Common myeloid progenitor, CD34-positive (primary cell): Measurements from ENCODE around the gene ARMC2.

Source experiments
- CTCF ChIA-PET: fragments of 350-600 bp; sonication (Branson Sonifier 250); formaldehyde crosslinking; loops from one replicate; lab custom pipeline; 2021; ENCODE audit warnings: antibody characterized with exemption; lab: Charles Lee
- POLR2A ChIA-PET: fragments of 350-600 bp; sonication (Branson Sonifier 250); formaldehyde crosslinking; loops from one replicate; lab custom pipeline; 2021; ENCODE audit warnings: antibody characterized with exemption; lab: Charles Lee
- DNase-seq, 3 donors: peaks; one replicate each; pipeline versions ENCODE4 v3.0.0 to v3.0.0-alpha.2; 2013
- H3K27ac ChIP-seq, 2 experiments: 1 replicate in 1 of 2; 2 replicates in 1 of 2; pipeline ENCODE4 v1.7.0; 2013; ENCODE audit warnings: inconsistent platforms in 2 of 2, low read length in 2 of 2, mild to moderate bottlenecking in 2 of 2, low read depth in 1 of 2, moderate library complexity in 1 of 2; ENCODE audit not compliant: severe bottlenecking in 2 of 2, insufficient read depth in 1 of 2, poor library complexity in 1 of 2
- H3K27me3 ChIP-seq, 5 experiments: replicated peaks in 2 of 5; 1 replicate in 3 of 5; 2 replicates in 2 of 5; pipeline versions ENCODE4 v1.6.1 to v1.7.0; 2013; ENCODE audit warnings: low read length in 4 of 5, mild to moderate bottlenecking in 2 of 5, moderate library complexity in 2 of 5, inconsistent platforms in 1 of 5; ENCODE audit not compliant: insufficient read depth in 5 of 5, control insufficient read depth in 4 of 5
- H3K36me3 ChIP-seq, 4 experiments: 1 replicate in 2 of 4; 2 replicates in 2 of 4; pipeline versions ENCODE4 v1.6.1 to v1.7.0; 2013; ENCODE audit warnings: low read length in 3 of 4, control low read depth in 1 of 4, mild to moderate bottlenecking in 1 of 4; ENCODE audit not compliant: control insufficient read depth in 4 of 4, insufficient read depth in 4 of 4
- H3K4me1 ChIP-seq, 4 experiments: 1 replicate in 3 of 4; 2 replicates in 1 of 4; pipeline versions ENCODE4 v1.6.1 to v1.7.1; 2013; ENCODE audit warnings: low read length in 3 of 4, mild to moderate bottlenecking in 3 of 4, control low read depth in 1 of 4, inconsistent platforms in 1 of 4, moderate library complexity in 1 of 4; ENCODE audit not compliant: control insufficient read depth in 4 of 4, insufficient read depth in 4 of 4; ENCODE audit errors: control extremely low read depth in 1 of 4
- H3K4me3 ChIP-seq, 7 experiments: 1 replicate in 4 of 7; 2 replicates in 3 of 7; pipeline versions ENCODE4 v1.5.1 to v1.7.0; 2013; ENCODE audit warnings: mild to moderate bottlenecking in 7 of 7, low read length in 6 of 7, moderate library complexity in 6 of 7, inconsistent platforms in 2 of 7, low read depth in 2 of 7, control low read depth in 1 of 7; ENCODE audit not compliant: insufficient read depth in 4 of 7, control insufficient read depth in 1 of 7; ENCODE audit errors: extremely low read depth in 1 of 7
- H3K9me3 ChIP-seq, 5 experiments: 1 replicate in 4 of 5; 2 replicates in 1 of 5; pipeline versions ENCODE4 v1.6.1 to v1.7.1; 2013; ENCODE audit warnings: low read length in 4 of 5, mild to moderate bottlenecking in 2 of 5, inconsistent platforms in 1 of 5, low read depth in 1 of 5, moderate library complexity in 1 of 5; ENCODE audit not compliant: control insufficient read depth in 4 of 5, insufficient read depth in 2 of 5; ENCODE audit errors: control extremely low read depth in 1 of 5
- WGBS: methylation state at CpG from one replicate; pipeline ENCODE4 v1.1.5; 2013; ENCODE audit not compliant: insufficient coverage; 5-methylcytosine and 5-hydroxymethylcytosine counted together

The ARMC2 gene

GRCh38 chr6:108916026-108916686 is 67.9 kb downstream of the ARMC2 start:
- H3K27me3 ChIP-seq, result no peaks in the 10 kb centered on the region
- H3K4me3 ChIP-seq, result no peak overlapping the region
- CTCF ChIA-PET, result interaction anchor here (0.8 to 3.9 kb wide), 7 partner anchors 9 to 159 kb away, joined by 3 to 28 read pairs (median 5); no protein-coding TSS in a partner anchor
- no peaks in the 10 kb centered on the region for H3K36me3 ChIP-seq
- no peak overlapping the region for H3K27ac ChIP-seq
- peaks cover 2 to 12% (median 7%) of the 10 kb centered on the region in 4 experiments for H3K4me1 ChIP-seq
- DNase-seq, result no peak
- no peaks in the 10 kb centered on the region for H3K9me3 ChIP-seq
- POLR2A ChIA-PET, result no interaction called here
- 98% methylated on average over 5 of the region's 6 CpGs for WGBS

GRCh38 chr6:108920751-108921150 is 72.5 kb downstream of the ARMC2 start:
- Histone ChIP-seq H3K27ac (no peak overlapping the region), H3K4me1 (peaks cover 5 to 27% (median 17%) of the 10 kb centered on the region in 4 experiments), H3K27me3 (no peaks in the 10 kb centered on the region), H3K4me3 (no peak overlapping the region), H3K36me3 (no peaks in the 10 kb centered on the region), H3K9me3 (no peaks in the 10 kb centered on the region)
- ChIA-PET POLR2A (no interaction called here), CTCF (interaction anchor here (0.5 to 1.6 kb wide), 6 partner anchors 8 to 91 kb away, joined by 3 to 4 read pairs (median 3); no protein-coding TSS in a partner anchor)
- DNase-seq, result no peak
- WGBS, result 67% methylated on average over 1 of the region's 1 CpG

- peak; percentile 57 to 88 (median 86) for DNase-seq
- H3K27me3 ChIP-seq, result no peaks in the 10 kb centered on the region
- H3K4me1 ChIP-seq, result peaks cover 5 to 27% (median 17%) of the 10 kb centered on the region in 4 experiments
- POLR2A ChIA-PET, result interaction anchor here (0.6 kb wide), 1 partner anchor 660 kb away, joined by 3 read pairs; no protein-coding TSS in a partner anchor
- peak overlapping the region in 1 of 7 experiments; percentile 13 for H3K4me3 ChIP-seq
- CTCF ChIA-PET, result interaction anchor here (0.8 to 1.3 kb wide), 3 partner anchors 9 to 104 kb away, joined by 3 to 4 read pairs (median 4); no protein-coding TSS in a partner anchor
- WGBS, result 61% methylated on average over 8 of the region's 9 CpGs
- H3K36me3 ChIP-seq, result no peaks in the 10 kb centered on the region
- no peaks in the 10 kb centered on the region for H3K9me3 ChIP-seq
- no peak overlapping the region for H3K27ac ChIP-seq
Observed at GRCh38 chr6:108921547-108922361, 73.5 kb downstream of the ARMC2 start.

GRCh38 chr6:108922499-108922898 is 74.3 kb downstream of the ARMC2 start:
- DNase-seq, result no peak
- H3K9me3 ChIP-seq, result no peaks in the 10 kb centered on the region
- no peaks in the 10 kb centered on the region for H3K27me3 ChIP-seq
- H3K36me3 ChIP-seq, result no peaks in the 10 kb centered on the region
- H3K4me1 ChIP-seq, result peaks cover 5 to 27% (median 18%) of the 10 kb centered on the region in 4 experiments
- POLR2A ChIA-PET, result no interaction called here
- H3K27ac ChIP-seq, result no peak overlapping the region
- CTCF ChIA-PET, result interaction anchor here (0.8 kb wide), 1 partner anchor 104 kb away, joined by 4 read pairs; no protein-coding TSS in a partner anchor
- H3K4me3 ChIP-seq, result no peak overlapping the region

- Histone ChIP-seq H3K4me3 (no peak overlapping the region), H3K27ac (no peak overlapping the region), H3K27me3 (no peaks in the 10 kb centered on the region), H3K4me1 (peaks cover 0 to 3% (median 1%) of the 10 kb centered on the region in 4 experiments), H3K9me3 (no peaks in the 10 kb centered on the region), H3K36me3 (no peaks in the 10 kb centered on the region)
- 100% methylated on average over 3 of the region's 5 CpGs for WGBS
- POLR2A ChIA-PET, result no interaction called here
- CTCF ChIA-PET, result interaction anchor here (0.6 to 0.8 kb wide), 3 partner anchors 10 to 147 kb away, joined by 3 read pairs; no protein-coding TSS in a partner anchor
- DNase-seq, result no peak
Observed at GRCh38 chr6:108927927-108928326, 79.7 kb downstream of the ARMC2 start.

- Histone ChIP-seq H3K27me3 (no peaks in the 10 kb centered on the region), H3K36me3 (no peaks in the 10 kb centered on the region), H3K4me1 (peaks cover 0 to 2% (median under 1%) of the 10 kb centered on the region in 4 experiments), H3K4me3 (no peak overlapping the region), H3K9me3 (no peaks in the 10 kb centered on the region), H3K27ac (no peak overlapping the region)
- WGBS, result no CpG with 5 or more reads among the region's 4 CpGs
- DNase-seq, result no peak
- CTCF ChIA-PET, result interaction anchor here (0.6 kb wide), 1 partner anchor 148 kb away, joined by 3 read pairs; no protein-coding TSS in a partner anchor
- POLR2A ChIA-PET, result no interaction called here
Observed at GRCh38 chr6:108928650-108929049, 80.4 kb downstream of the ARMC2 start.
